Measurements from ENCODE around the gene SLC22A7. TPM values are rescaled to one million over a fixed set of nuclear protein-coding genes. Genes with fewer than 3 reads are reported as not detected.
A peak's percentile ranks its signal among the peaks of the same experiment; 100 is the strongest.

SLC22A7 gene
- total RNA-seq, 3 donors from 2014 or later: not detected

- no peaks in the 10 kb centered on the region for H3K4me1 Mint-ChIP-seq (ENCODE audit: low read depth)
- ATAC-seq: peak in 1 of 2 donors; percentile 10
- no peaks in the 10 kb centered on the region for H3K9me3 Mint-ChIP-seq
- H3K27me3 Mint-ChIP-seq (ENCODE audit: low read depth): peaks cover 36% of the 10 kb centered on the region
- DNase-seq: no peak
- no peaks in the 10 kb centered on the region for H3K36me3 Mint-ChIP-seq (ENCODE audit: insufficient read depth)
- no peak overlapping the region for H3K4me3 Mint-ChIP-seq
Observed at GRCh38 chr6:43284991-43285781, 12.9 kb upstream of the SLC22A7 start.

- ATAC-seq (no peak), DNase-seq (no peak)
- H3K4me1 Mint-ChIP-seq (ENCODE audit: low read depth): no peaks in the 10 kb centered on the region
- H3K4me3 Mint-ChIP-seq: no peak overlapping the region
- no peaks in the 10 kb centered on the region for H3K9me3 Mint-ChIP-seq
- peaks cover 31% of the 10 kb centered on the region for H3K27me3 Mint-ChIP-seq (ENCODE audit: low read depth)
- no peaks in the 10 kb centered on the region for H3K36me3 Mint-ChIP-seq (ENCODE audit: insufficient read depth)
Observed at GRCh38 chr6:43285832-43286231, 12.2 kb upstream of the SLC22A7 start.

- Mint-ChIP-seq H3K9me3 (no peaks in the 10 kb centered on the region), H3K36me3 (ENCODE audit: insufficient read depth) (no peaks in the 10 kb centered on the region), H3K27me3 (ENCODE audit: low read depth) (peaks cover 28% of the 10 kb centered on the region), H3K4me3 (no peak overlapping the region), H3K4me1 (ENCODE audit: low read depth) (no peaks in the 10 kb centered on the region)
- ATAC-seq: no peak
- no peak for DNase-seq
Observed at GRCh38 chr6:43286456-43286979, 11.5 kb upstream of the SLC22A7 start.

- DNase-seq (no peak), ATAC-seq (no peak)
- no peaks in the 10 kb centered on the region for H3K4me1 Mint-ChIP-seq (ENCODE audit: low read depth)
- H3K9me3 Mint-ChIP-seq: no peaks in the 10 kb centered on the region
- no peaks in the 10 kb centered on the region for H3K36me3 Mint-ChIP-seq (ENCODE audit: insufficient read depth)
- peaks cover 24% of the 10 kb centered on the region for H3K27me3 Mint-ChIP-seq (ENCODE audit: low read depth)
- no peak overlapping the region for H3K4me3 Mint-ChIP-seq
Observed at GRCh38 chr6:43286980-43287716, 10.9 kb upstream of the SLC22A7 start.

- peaks cover 24% of the 10 kb centered on the region for H3K27me3 Mint-ChIP-seq (ENCODE audit: low read depth)
- no peaks in the 10 kb centered on the region for H3K4me1 Mint-ChIP-seq (ENCODE audit: low read depth)
- no peaks in the 10 kb centered on the region for H3K9me3 Mint-ChIP-seq
- H3K4me3 Mint-ChIP-seq: no peak overlapping the region
- no peak for DNase-seq
- no peak for ATAC-seq
- no peaks in the 10 kb centered on the region for H3K36me3 Mint-ChIP-seq (ENCODE audit: insufficient read depth)
Observed at GRCh38 chr6:43287717-43288679, 10.1 kb upstream of the SLC22A7 start.

- peaks cover 20% of the 10 kb centered on the region for H3K27me3 Mint-ChIP-seq (ENCODE audit: low read depth)
- H3K4me1 Mint-ChIP-seq (ENCODE audit: low read depth): no peaks in the 10 kb centered on the region
- no peak overlapping the region for H3K4me3 Mint-ChIP-seq
- H3K36me3 Mint-ChIP-seq (ENCODE audit: insufficient read depth): no peaks in the 10 kb centered on the region
- no peak for DNase-seq
- H3K9me3 Mint-ChIP-seq: no peaks in the 10 kb centered on the region
- ATAC-seq: no peak
Observed at GRCh38 chr6:43290339-43290904, 7.6 kb upstream of the SLC22A7 start.

GRCh38 chr6:43290905-43291355 lies 7.1 kb upstream of the SLC22A7 start:
- peaks cover 15% of the 10 kb centered on the region for H3K27me3 Mint-ChIP-seq (ENCODE audit: low read depth)
- DNase-seq (no peak), ATAC-seq (no peak)
- H3K36me3 Mint-ChIP-seq (ENCODE audit: insufficient read depth): no peaks in the 10 kb centered on the region
- no peak overlapping the region for H3K4me3 Mint-ChIP-seq
- H3K9me3 Mint-ChIP-seq: no peaks in the 10 kb centered on the region
- H3K4me1 Mint-ChIP-seq (ENCODE audit: low read depth): no peaks in the 10 kb centered on the region

- H3K4me3 Mint-ChIP-seq: no peak overlapping the region
- H3K27me3 Mint-ChIP-seq (ENCODE audit: low read depth): peaks cover 8% of the 10 kb centered on the region
- H3K4me1 Mint-ChIP-seq (ENCODE audit: low read depth): no peaks in the 10 kb centered on the region
- no peaks in the 10 kb centered on the region for H3K9me3 Mint-ChIP-seq
- DNase-seq (no peak), ATAC-seq (no peak)
- H3K36me3 Mint-ChIP-seq (ENCODE audit: insufficient read depth): no peaks in the 10 kb centered on the region
Observed at GRCh38 chr6:43291708-43292107, 6.4 kb upstream of the SLC22A7 start.

- ATAC-seq (no peak), DNase-seq (no peak)
- Mint-ChIP-seq H3K27me3 (ENCODE audit: low read depth) (peaks cover 3% of the 10 kb centered on the region), H3K4me3 (no peak overlapping the region), H3K4me1 (ENCODE audit: low read depth) (no peaks in the 10 kb centered on the region), H3K9me3 (no peaks in the 10 kb centered on the region), H3K36me3 (ENCODE audit: insufficient read depth) (no peaks in the 10 kb centered on the region)
Observed at GRCh38 chr6:43292341-43292740, 5.7 kb upstream of the SLC22A7 start.

GRCh38 chr6:43292763-43293318 lies 5.2 kb upstream of the SLC22A7 start:
- Mint-ChIP-seq H3K36me3 (ENCODE audit: insufficient read depth) (no peaks in the 10 kb centered on the region), H3K27me3 (ENCODE audit: low read depth) (peaks cover 3% of the 10 kb centered on the region), H3K4me3 (no peak overlapping the region), H3K4me1 (ENCODE audit: low read depth) (no peaks in the 10 kb centered on the region), H3K9me3 (no peaks in the 10 kb centered on the region)
- ATAC-seq: no peak
- DNase-seq: no peak

- Mint-ChIP-seq H3K4me1 (ENCODE audit: low read depth) (no peaks in the 10 kb centered on the region), H3K9me3 (no peaks in the 10 kb centered on the region), H3K27me3 (ENCODE audit: low read depth) (peaks cover 3% of the 10 kb centered on the region), H3K36me3 (ENCODE audit: insufficient read depth) (no peaks in the 10 kb centered on the region), H3K4me3 (no peak overlapping the region)
- DNase-seq (no peak), ATAC-seq (no peak)
Observed at GRCh38 chr6:43293698-43294097, 4.4 kb upstream of the SLC22A7 start.

- no peak for DNase-seq
- Mint-ChIP-seq H3K4me1 (ENCODE audit: low read depth) (no peaks in the 10 kb centered on the region), H3K27me3 (ENCODE audit: low read depth) (peaks cover 2% of the 10 kb centered on the region), H3K36me3 (ENCODE audit: insufficient read depth) (no peaks in the 10 kb centered on the region), H3K9me3 (no peaks in the 10 kb centered on the region), H3K4me3 (no peak overlapping the region)
- ATAC-seq: no peak
Observed at GRCh38 chr6:43294536-43294935, 3.5 kb upstream of the SLC22A7 start.

GRCh38 chr6:43295456-43295855 lies 2.6 kb upstream of the SLC22A7 start:
- Mint-ChIP-seq H3K4me1 (ENCODE audit: low read depth) (no peaks in the 10 kb centered on the region), H3K4me3 (no peak overlapping the region), H3K36me3 (ENCODE audit: insufficient read depth) (no peaks in the 10 kb centered on the region), H3K9me3 (no peaks in the 10 kb centered on the region), H3K27me3 (ENCODE audit: low read depth) (peaks cover 5% of the 10 kb centered on the region)
- DNase-seq: no peak
- ATAC-seq: no peak

Measured in activated T-cell treated with anti-CD3 and anti-CD28 coated beads, Interleukin-2, amount 50 U/mL, for 4 hours (primary cell).